ACC112 (cell line): ENCODE data around the gene PIWIL4.
A peak's percentile ranks its signal among the peaks of the same experiment; 100 is the strongest.
"Not testable (repeated sequence)": the region's sequence is repeated elsewhere in the genome, so short reads cannot be mapped to it uniquely, and the experiment has no call there.

Experiments used
- H2AFZ ChIP-seq: fragments of 200-600 bp; sonication (generic); one replicate; pipeline ENCODE4 v1.6.0; 2017; ENCODE audit warnings: antibody characterized with exemption, low read length; ENCODE audit not compliant: unreplicated experiment
- H3K27ac ChIP-seq: fragments of 200-600 bp; sonication (generic); 2 replicates; pipeline ENCODE4 v1.5.1; 2014; ENCODE audit warnings: low read depth, mild to moderate bottlenecking, antibody characterized with exemption, low read length, moderate library complexity
- H3K27me3 ChIP-seq: fragments of 200-600 bp; sonication (generic); 2 replicates; pipeline ENCODE4 v1.6.1; 2014; ENCODE audit warnings: mild to moderate bottlenecking, antibody characterized with exemption, low read length, moderate library complexity, mixed read lengths; ENCODE audit not compliant: insufficient read depth
- H3K36me3 ChIP-seq: fragments of 200-600 bp; sonication (generic); 2 replicates; pipeline ENCODE4 v1.6.1; 2016; ENCODE audit warnings: mild to moderate bottlenecking, antibody characterized with exemption, low read length, moderate library complexity, mixed read lengths; ENCODE audit not compliant: insufficient read depth
- H3K4me1 ChIP-seq: fragments of 200-600 bp; sonication (generic); one replicate; pipeline ENCODE4 v1.6.1; 2016; ENCODE audit warnings: low read length, mixed read lengths; ENCODE audit not compliant: insufficient read depth, unreplicated experiment, control insufficient read depth
- H3K4me3 ChIP-seq: fragments of 200-600 bp; sonication (generic); 2 replicates; pipeline ENCODE4 v1.5.1; 2014; ENCODE audit warnings: mild to moderate bottlenecking, low read depth, low read length
- H3K79me2 ChIP-seq: fragments of 200-600 bp; sonication (generic); one replicate; pipeline ENCODE4 v1.6.0; 2016; ENCODE audit warnings: low read length; ENCODE audit not compliant: control insufficient read depth, unreplicated experiment, insufficient read depth

Gene PIWIL4

GRCh38 chr11:94635072-94635471 lies 67.9 kb downstream of the PIWIL4 start:
- no peak overlapping the region for H3K4me3 ChIP-seq
- no peaks in the 10 kb centered on the region for H3K79me2 ChIP-seq
- peaks cover 12% of the 10 kb centered on the region for H3K4me1 ChIP-seq
- no peak overlapping the region for H2AFZ ChIP-seq
- H3K27ac ChIP-seq: no peak overlapping the region
- H3K27me3 ChIP-seq: no peaks in the 10 kb centered on the region
- no peaks in the 10 kb centered on the region for H3K36me3 ChIP-seq

GRCh38 chr11:94636388-94636949 lies 69.3 kb downstream of the PIWIL4 start:
- Histone ChIP-seq H3K27me3 (no peaks in the 10 kb centered on the region), H3K79me2 (no peaks in the 10 kb centered on the region), H3K36me3 (no peaks in the 10 kb centered on the region), H3K27ac (no peak overlapping the region), H3K4me3 (no peak overlapping the region), H3K4me1 (peaks cover 12% of the 10 kb centered on the region), H2AFZ (no peak overlapping the region)

GRCh38 chr11:94638301-94638901 lies 71.2 kb downstream of the PIWIL4 start:
- no peaks in the 10 kb centered on the region for H3K36me3 ChIP-seq
- no peak overlapping the region for H3K27ac ChIP-seq
- H3K4me3 ChIP-seq: peak overlapping the region; percentile 37
- no peaks in the 10 kb centered on the region for H3K79me2 ChIP-seq
- H3K27me3 ChIP-seq: no peaks in the 10 kb centered on the region
- peak overlapping the region; percentile 100 for H2AFZ ChIP-seq
- peaks cover 12% of the 10 kb centered on the region for H3K4me1 ChIP-seq

- Histone ChIP-seq H3K4me3 (peak overlapping the region; percentile 37), H2AFZ (peak overlapping the region; percentile 100), H3K4me1 (peaks cover 12% of the 10 kb centered on the region), H3K79me2 (no peaks in the 10 kb centered on the region), H3K36me3 (no peaks in the 10 kb centered on the region), H3K27me3 (no peaks in the 10 kb centered on the region), H3K27ac (no peak overlapping the region)
Observed at GRCh38 chr11:94638902-94639373, 71.8 kb downstream of the PIWIL4 start.

GRCh38 chr11:94639901-94640721 lies 72.9 kb downstream of the PIWIL4 start:
- no peak overlapping the region for H3K4me3 ChIP-seq
- no peaks in the 10 kb centered on the region for H3K36me3 ChIP-seq
- no peak overlapping the region for H3K27ac ChIP-seq
- no peaks in the 10 kb centered on the region for H3K27me3 ChIP-seq
- peaks cover 12% of the 10 kb centered on the region for H3K4me1 ChIP-seq
- H2AFZ ChIP-seq: no peak overlapping the region
- no peaks in the 10 kb centered on the region for H3K79me2 ChIP-seq

GRCh38 chr11:94641167-94641761 lies 74.1 kb downstream of the PIWIL4 start:
- peaks cover 12% of the 10 kb centered on the region for H3K4me1 ChIP-seq
- no peaks in the 10 kb centered on the region for H3K27me3 ChIP-seq
- H3K79me2 ChIP-seq: no peaks in the 10 kb centered on the region
- H3K27ac ChIP-seq: no peak overlapping the region
- no peak overlapping the region for H2AFZ ChIP-seq
- H3K4me3 ChIP-seq: no peak overlapping the region
- no peaks in the 10 kb centered on the region for H3K36me3 ChIP-seq

GRCh38 chr11:94643186-94643585 lies 76.0 kb downstream of the PIWIL4 start:
- H3K4me3 ChIP-seq, H3K27ac ChIP-seq, H2AFZ ChIP-seq, H3K27me3 ChIP-seq, H3K79me2 ChIP-seq, H3K36me3 ChIP-seq: not testable (repeated sequence)
- H3K4me1 ChIP-seq: peaks cover 12% of the 10 kb centered on the region

GRCh38 chr11:94647926-94648325 lies 80.8 kb downstream of the PIWIL4 start:
- Histone ChIP-seq H3K27me3 (no peaks in the 10 kb centered on the region), H3K4me1 (no peaks in the 10 kb centered on the region), H3K27ac (no peak overlapping the region), H3K4me3 (no peak overlapping the region), H3K36me3 (no peaks in the 10 kb centered on the region), H3K79me2 (no peaks in the 10 kb centered on the region), H2AFZ (no peak overlapping the region)

GRCh38 chr11:94648789-94649188 lies 81.6 kb downstream of the PIWIL4 start:
- Histone ChIP-seq H3K27ac (no peak overlapping the region), H3K4me3 (no peak overlapping the region), H3K27me3 (no peaks in the 10 kb centered on the region; the same call in 1 of the 2 replicates), H2AFZ (no peak overlapping the region), H3K79me2 (no peaks in the 10 kb centered on the region), H3K36me3 (no peaks in the 10 kb centered on the region), H3K4me1 (no peaks in the 10 kb centered on the region)

GRCh38 chr11:94649254-94649653 lies 82.1 kb downstream of the PIWIL4 start:
- H3K27me3 ChIP-seq: peaks cover 1% of the 10 kb centered on the region
- H3K4me3 ChIP-seq: no peak overlapping the region
- no peaks in the 10 kb centered on the region for H3K79me2 ChIP-seq
- no peak overlapping the region for H3K27ac ChIP-seq
- H3K4me1 ChIP-seq: no peaks in the 10 kb centered on the region
- H2AFZ ChIP-seq: no peak overlapping the region
- no peaks in the 10 kb centered on the region for H3K36me3 ChIP-seq
